DOHH2 (cell line): Measurements from ENCODE around the gene DAPL1.

Experiments
- H3F3A ChIP-seq: fragments of 200-600 bp; sonication (generic), shearing (Covaris generic); 2 replicates; pipeline ENCODE4 v1.6.0; 2016; ENCODE audit warnings: antibody characterized with exemption, mild to moderate bottlenecking; ENCODE audit not compliant: control insufficient read depth, insufficient read depth
- H3K27ac ChIP-seq: fragments of 200-600 bp; sonication (generic); 2 replicates; pipeline ENCODE4 v1.5.1; 2014; ENCODE audit warnings: low read depth, mild to moderate bottlenecking, low read length, moderate library complexity
- H3K27me3 ChIP-seq: fragments of 200-600 bp; sonication (generic); 2 replicates; pipeline ENCODE4 v1.6.1; 2014; ENCODE audit warnings: mild to moderate bottlenecking, low read length, mixed read lengths; ENCODE audit not compliant: control insufficient read depth
- H3K36me3 ChIP-seq: fragments of 200-600 bp; sonication (generic); 2 replicates; pipeline ENCODE4 v1.6.1; 2014; ENCODE audit warnings: mild to moderate bottlenecking, low read length, moderate library complexity, mixed read lengths; ENCODE audit not compliant: control insufficient read depth
- H3K4me1 ChIP-seq: fragments of 200-600 bp; sonication (generic); 2 replicates; pipeline ENCODE4 v1.6.1; 2014; ENCODE audit warnings: mild to moderate bottlenecking, low read length, mixed read lengths; ENCODE audit not compliant: control insufficient read depth
- H3K4me2 ChIP-seq: fragments of 200-600 bp; sonication (generic); 2 replicates; pipeline ENCODE4 v1.6.0; 2014; ENCODE audit warnings: mild to moderate bottlenecking, low read length, moderate library complexity
- H3K4me3 ChIP-seq: fragments of 200-600 bp; sonication (generic); 2 replicates; pipeline ENCODE4 v1.5.1; 2014; ENCODE audit warnings: mild to moderate bottlenecking, low read length, mixed read lengths
- H3K79me2 ChIP-seq: fragments of 200-600 bp; sonication (generic); 2 replicates; pipeline ENCODE4 v1.6.1; 2014; ENCODE audit warnings: mild to moderate bottlenecking, low read length, mixed read lengths; ENCODE audit not compliant: control insufficient read depth
- H3K9me2 ChIP-seq: fragments of 200-600 bp; sonication (generic); replicated peaks from 2 replicates; pipeline ENCODE4 v1.6.1; 2014; ENCODE audit warnings: mild to moderate bottlenecking, low read length, mixed read lengths; ENCODE audit not compliant: control insufficient read depth
- H3K9me3 ChIP-seq: fragments of 200-600 bp; sonication (generic); 2 replicates; pipeline ENCODE4 v1.6.1; 2014; ENCODE audit warnings: antibody characterized with exemption, low read length, mixed read lengths; ENCODE audit not compliant: control insufficient read depth, insufficient read depth
- H4K20me1 ChIP-seq: fragments of 200-600 bp; sonication (generic); 2 replicates; pipeline ENCODE4 v1.6.0; 2014; ENCODE audit warnings: low read depth, mild to moderate bottlenecking, antibody characterized with exemption, low read length, moderate library complexity; ENCODE audit not compliant: control insufficient read depth, insufficient read depth
- EZH2phosphoT487 ChIP-seq: fragments of 200-600 bp; sonication (generic); IDR thresholded peaks from 2 replicates; pipeline ENCODE4 v1.6.1; 2017; ENCODE audit warnings: borderline replicate concordance, mild to moderate bottlenecking, antibody characterized with exemption, low read length, moderate library complexity, mixed read lengths
- TF ChIP-seq, protein P1 (sequence below): fragments of 200-600 bp; sonication (generic); IDR thresholded peaks from one replicate; pipeline ENCODE4 v1.5.1; 2014; ENCODE audit warnings: antibody characterized with exemption, mild to moderate bottlenecking, low read depth, low read length; ENCODE audit not compliant: poor library complexity, severe bottlenecking

The DAPL1 gene

GRCh38 chr2:158825021-158825420 is 29.9 kb downstream of the DAPL1 start:
- H3K4me3 ChIP-seq, result no peak overlapping the region
- no peaks in the 10 kb centered on the region for H3K36me3 ChIP-seq
- H3K27me3 ChIP-seq, result no peaks in the 10 kb centered on the region; the same call in 1 of the 2 replicates
- no peaks in the 10 kb centered on the region for H3K9me3 ChIP-seq
- no peaks in the 10 kb centered on the region for H3K79me2 ChIP-seq
- H3F3A ChIP-seq, result no peaks in the 10 kb centered on the region
- H3K4me2 ChIP-seq, result no peak overlapping the region
- TF ChIP-seq EZH2phosphoT487, result no peak
- TF ChIP-seq, protein P1, sequence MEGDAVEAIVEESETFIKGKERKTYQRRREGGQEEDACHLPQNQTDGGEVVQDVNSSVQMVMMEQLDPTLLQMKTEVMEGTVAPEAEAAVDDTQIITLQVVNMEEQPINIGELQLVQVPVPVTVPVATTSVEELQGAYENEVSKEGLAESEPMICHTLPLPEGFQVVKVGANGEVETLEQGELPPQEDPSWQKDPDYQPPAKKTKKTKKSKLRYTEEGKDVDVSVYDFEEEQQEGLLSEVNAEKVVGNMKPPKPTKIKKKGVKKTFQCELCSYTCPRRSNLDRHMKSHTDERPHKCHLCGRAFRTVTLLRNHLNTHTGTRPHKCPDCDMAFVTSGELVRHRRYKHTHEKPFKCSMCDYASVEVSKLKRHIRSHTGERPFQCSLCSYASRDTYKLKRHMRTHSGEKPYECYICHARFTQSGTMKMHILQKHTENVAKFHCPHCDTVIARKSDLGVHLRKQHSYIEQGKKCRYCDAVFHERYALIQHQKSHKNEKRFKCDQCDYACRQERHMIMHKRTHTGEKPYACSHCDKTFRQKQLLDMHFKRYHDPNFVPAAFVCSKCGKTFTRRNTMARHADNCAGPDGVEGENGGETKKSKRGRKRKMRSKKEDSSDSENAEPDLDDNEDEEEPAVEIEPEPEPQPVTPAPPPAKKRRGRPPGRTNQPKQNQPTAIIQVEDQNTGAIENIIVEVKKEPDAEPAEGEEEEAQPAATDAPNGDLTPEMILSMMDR, result no peak
- no peaks in the 10 kb centered on the region for H3K9me2 ChIP-seq
- H3K27ac ChIP-seq, result no peak overlapping the region
- no peaks in the 10 kb centered on the region for H4K20me1 ChIP-seq
- no peaks in the 10 kb centered on the region for H3K4me1 ChIP-seq

DNA sequence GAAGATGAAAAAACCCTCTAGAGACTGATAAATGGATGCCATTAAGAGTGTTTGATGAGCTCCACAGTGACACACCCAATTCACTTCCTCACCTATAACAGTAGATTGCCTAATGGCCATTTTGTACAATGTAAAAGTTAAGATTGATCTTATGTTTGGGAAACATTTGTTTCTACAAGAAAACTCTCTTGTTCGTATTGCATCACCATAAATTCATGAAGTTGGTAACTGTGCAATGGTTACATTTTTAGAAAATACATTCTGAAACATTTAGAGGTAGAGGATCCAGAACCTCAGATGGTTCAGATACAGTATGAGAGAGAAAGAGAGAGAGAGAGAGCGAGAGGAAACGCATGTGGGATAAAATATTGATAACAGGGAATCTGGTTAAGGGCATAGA is 31.8 kb downstream of the DAPL1 start:
- Histone ChIP-seq H3K9me3 (no peaks in the 10 kb centered on the region), H3K36me3 (no peaks in the 10 kb centered on the region)

GRCh38 chr2:158828378-158829164 is 33.5 kb downstream of the DAPL1 start:
- no peak overlapping the region for H3K4me3 ChIP-seq
- no peak for TF ChIP-seq EZH2phosphoT487
- H3F3A ChIP-seq, result no peaks in the 10 kb centered on the region
- H3K4me2 ChIP-seq, result no peak overlapping the region
- H3K9me3 ChIP-seq, result no peaks in the 10 kb centered on the region
- no peaks in the 10 kb centered on the region for H3K36me3 ChIP-seq
- no peaks in the 10 kb centered on the region for H3K9me2 ChIP-seq
- H3K4me1 ChIP-seq, result no peaks in the 10 kb centered on the region
- H3K79me2 ChIP-seq, result no peaks in the 10 kb centered on the region
- H4K20me1 ChIP-seq, result no peaks in the 10 kb centered on the region
- H3K27ac ChIP-seq, result no peak overlapping the region
- no peaks in the 10 kb centered on the region for H3K27me3 ChIP-seq

More for the DNA sequence above, 31.8 kb downstream of the DAPL1 start:
- Histone ChIP-seq H4K20me1 (no peaks in the 10 kb centered on the region), H3K27ac (no peak overlapping the region), H3K27me3 (no peaks in the 10 kb centered on the region), H3K4me1 (no peaks in the 10 kb centered on the region), H3F3A (no peaks in the 10 kb centered on the region), H3K4me3 (no peak overlapping the region), H3K9me2 (no peaks in the 10 kb centered on the region), H3K79me2 (no peaks in the 10 kb centered on the region), H3K4me2 (no peak overlapping the region)
- TF ChIP-seq EZH2phosphoT487, result no peak
- TF ChIP-seq, protein P1, result no peak

DNA sequence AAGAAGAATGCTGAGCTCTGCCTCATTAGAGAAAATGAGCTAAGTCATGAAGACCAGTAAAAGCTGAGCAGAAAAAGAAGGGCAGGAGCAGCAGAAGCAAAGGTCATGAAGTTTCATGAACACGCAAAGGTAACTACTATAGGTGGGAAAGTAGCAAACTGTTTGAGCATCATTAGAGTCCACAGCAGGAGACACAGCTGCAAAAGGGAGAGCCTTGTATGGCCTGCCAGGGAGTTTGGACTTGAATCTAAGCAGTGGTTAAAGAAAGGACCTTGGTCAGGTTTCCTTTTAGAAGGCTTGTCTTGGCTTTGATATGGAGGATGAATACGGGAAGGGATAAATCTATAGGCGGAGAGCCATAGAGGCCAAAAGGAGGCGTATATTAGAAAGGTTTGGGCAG is 34.0 kb downstream of the DAPL1 start:
- TF ChIP-seq, protein P1, result no peak
- no peak for TF ChIP-seq EZH2phosphoT487
- H3K9me3 ChIP-seq, result no peaks in the 10 kb centered on the region
- no peaks in the 10 kb centered on the region for H4K20me1 ChIP-seq
- no peaks in the 10 kb centered on the region for H3K79me2 ChIP-seq
- H3K4me2 ChIP-seq, result no peak overlapping the region
- H3K9me2 ChIP-seq, result no peaks in the 10 kb centered on the region
- no peak overlapping the region for H3K27ac ChIP-seq
- H3K36me3 ChIP-seq, result no peaks in the 10 kb centered on the region
- H3K27me3 ChIP-seq, result no peaks in the 10 kb centered on the region
- no peaks in the 10 kb centered on the region for H3K4me1 ChIP-seq
- no peak overlapping the region for H3K4me3 ChIP-seq
- H3F3A ChIP-seq, result no peaks in the 10 kb centered on the region
